ENCODE measurements around the gene DMRTB1. TPM values are rescaled to one million over a fixed set of nuclear protein-coding genes. Genes with fewer than 3 reads are reported as not detected.

DMRTB1 gene
- total and polyA plus RNA-seq, 2 of the 4 experiments (the other 2 are of a cell fraction): not detected

DNA sequence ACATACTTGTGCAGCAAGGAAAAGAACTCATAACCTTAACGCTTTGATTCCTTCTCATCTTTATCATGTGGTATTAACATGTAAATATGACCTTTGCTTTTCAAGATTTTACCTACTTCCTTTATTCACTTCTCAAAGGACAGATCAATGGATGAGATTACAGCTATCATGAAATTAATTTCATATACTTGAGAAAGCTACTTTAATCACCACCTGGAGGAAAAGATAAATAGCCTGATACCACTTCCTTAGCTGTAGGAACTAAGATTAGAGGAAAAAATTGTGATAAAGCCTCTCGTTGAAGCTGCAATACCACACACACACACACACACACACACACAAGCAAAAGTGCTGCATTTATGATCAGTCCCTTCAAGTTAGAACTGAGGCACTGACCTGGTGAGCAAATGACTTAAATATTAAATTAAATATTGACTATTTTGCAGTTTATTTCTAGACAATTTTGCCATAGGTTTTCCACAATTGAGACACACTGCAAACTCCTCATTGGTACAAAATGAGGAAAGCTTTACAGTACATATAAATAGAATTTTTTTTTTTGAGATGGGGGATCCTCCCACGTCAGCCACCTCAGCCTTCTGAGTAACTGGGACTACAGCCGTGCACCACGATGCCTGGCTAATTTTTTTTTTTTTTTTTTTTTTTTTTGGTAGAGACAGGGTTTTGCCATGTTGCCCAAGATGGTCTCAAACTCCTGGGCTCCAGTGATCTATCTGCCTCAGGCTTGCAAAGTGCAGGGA is 27.2 kb upstream of the DMRTB1 start:
- Histone ChIP-seq H3K4me1 (ENCODE audit: control insufficient read depth, insufficient read depth, low read length) (no peaks in the 10 kb centered on the region), H2BK15ac (ENCODE audit: low read depth, low read length) (no peak overlapping the region), H4K5ac (ENCODE audit: low read depth, low read length) (no peak overlapping the region), H3K27me3 (ENCODE audit: control insufficient read depth, insufficient read depth, low read length) (peaks cover 35% of the 10 kb centered on the region), H3K23ac (ENCODE audit: low read depth, low read length) (no peak overlapping the region), H3K9ac (ENCODE audit: low read depth, low read length) (no peak overlapping the region), H3K18ac (ENCODE audit: low read depth, low read length) (no peak overlapping the region), H2AK9ac (replicated peaks; ENCODE audit: low read depth, low read length, poor library complexity) (no peak overlapping the region), H3K14ac (replicated peaks; ENCODE audit: low read depth, low read length) (no peak overlapping the region), H3K56ac (ENCODE audit: extremely low read depth, insufficient read depth, low read length) (no peak overlapping the region), H3K9me1 (ENCODE audit: insufficient read depth, low read length) (no peaks in the 10 kb centered on the region; the same call in 1 of the 2 replicates), H2BK5ac (ENCODE audit: low read depth, low read length, poor library complexity, severe bottlenecking) (no peak overlapping the region), H2BK120ac (ENCODE audit: low read depth, low read length) (no peak overlapping the region), H3K4ac (ENCODE audit: low read depth, low read length) (no peak overlapping the region), H2AK5ac (ENCODE audit: low read depth, low read length) (no peak overlapping the region), H2AFZ (replicated peaks; ENCODE audit: low read length, poor library complexity) (no peak overlapping the region), H3K4me3 (ENCODE audit: insufficient read depth, low read depth, low read length) (no peak overlapping the region), H3K4me2 (ENCODE audit: low read depth, low read length) (no peak overlapping the region), H3K9me3 (ENCODE audit: control insufficient read depth, insufficient read depth, low read length) (peaks cover 3% of the 10 kb centered on the region; the same call in 1 of the 2 replicates), H3K79me1 (ENCODE audit: low read depth in 1 of 2, low read length in 2 of 2) (no peaks in the 10 kb centered on the region), H3K36me3 (ENCODE audit: control insufficient read depth, insufficient read depth, low read length) (no peaks in the 10 kb centered on the region), H2BK20ac (ENCODE audit: low read depth, low read length) (no peak overlapping the region), H4K8ac (ENCODE audit: low read depth in 2 of 2, low read length in 2 of 2) (no peak overlapping the region), H4K91ac (ENCODE audit: insufficient read depth, low read depth, low read length) (no peak overlapping the region), H4K20me1 (ENCODE audit: insufficient read depth, low read length) (no peaks in the 10 kb centered on the region), H3K27ac (ENCODE audit: insufficient read depth, low read length) (no peak overlapping the region)
- ATAC-seq (ENCODE audit: low read depth) (no peak), DNase-seq (no peak)
- intact Hi-C loops (cut with micrococcal nuclease) (no loop called here), in situ Hi-C loops (cut with MboI; ENCODE audit: low sequenced_read_pairs) (no loop called here), dilution Hi-C loops (cut with HindIII; ENCODE audit: low sequenced_read_pairs, unreplicated experiment) (no loop called here)
- no CpG with 5 or more reads among the region's 5 CpGs for WGBS, 2 experiments (ENCODE audit: extremely low coverage in 2 of 2, insufficient read length in 1 of 2)
- no peak for TF ChIP-seq MXI1 (IDR thresholded peaks at IDR 0.05; ENCODE audit: borderline replicate concordance, low read depth, low read length)
- no peak for TF ChIP-seq BHLHE40 (IDR thresholded peaks at IDR 0.05; ENCODE audit: low read depth, low read length)
- TF ChIP-seq, protein P1, sequence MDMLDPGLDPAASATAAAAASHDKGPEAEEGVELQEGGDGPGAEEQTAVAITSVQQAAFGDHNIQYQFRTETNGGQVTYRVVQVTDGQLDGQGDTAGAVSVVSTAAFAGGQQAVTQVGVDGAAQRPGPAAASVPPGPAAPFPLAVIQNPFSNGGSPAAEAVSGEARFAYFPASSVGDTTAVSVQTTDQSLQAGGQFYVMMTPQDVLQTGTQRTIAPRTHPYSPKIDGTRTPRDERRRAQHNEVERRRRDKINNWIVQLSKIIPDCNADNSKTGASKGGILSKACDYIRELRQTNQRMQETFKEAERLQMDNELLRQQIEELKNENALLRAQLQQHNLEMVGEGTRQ (IDR thresholded peaks at IDR 0.05; ENCODE audit: low read depth, low read length): no peak
- no peak for TF ChIP-seq FOS (IDR thresholded peaks at IDR 0.05; ENCODE audit: low read depth, low read length)
- no peak for TF ChIP-seq MAZ (IDR thresholded peaks at IDR 0.05; ENCODE audit: borderline replicate concordance, low read depth, low read length)
- TF ChIP-seq, protein P2, sequence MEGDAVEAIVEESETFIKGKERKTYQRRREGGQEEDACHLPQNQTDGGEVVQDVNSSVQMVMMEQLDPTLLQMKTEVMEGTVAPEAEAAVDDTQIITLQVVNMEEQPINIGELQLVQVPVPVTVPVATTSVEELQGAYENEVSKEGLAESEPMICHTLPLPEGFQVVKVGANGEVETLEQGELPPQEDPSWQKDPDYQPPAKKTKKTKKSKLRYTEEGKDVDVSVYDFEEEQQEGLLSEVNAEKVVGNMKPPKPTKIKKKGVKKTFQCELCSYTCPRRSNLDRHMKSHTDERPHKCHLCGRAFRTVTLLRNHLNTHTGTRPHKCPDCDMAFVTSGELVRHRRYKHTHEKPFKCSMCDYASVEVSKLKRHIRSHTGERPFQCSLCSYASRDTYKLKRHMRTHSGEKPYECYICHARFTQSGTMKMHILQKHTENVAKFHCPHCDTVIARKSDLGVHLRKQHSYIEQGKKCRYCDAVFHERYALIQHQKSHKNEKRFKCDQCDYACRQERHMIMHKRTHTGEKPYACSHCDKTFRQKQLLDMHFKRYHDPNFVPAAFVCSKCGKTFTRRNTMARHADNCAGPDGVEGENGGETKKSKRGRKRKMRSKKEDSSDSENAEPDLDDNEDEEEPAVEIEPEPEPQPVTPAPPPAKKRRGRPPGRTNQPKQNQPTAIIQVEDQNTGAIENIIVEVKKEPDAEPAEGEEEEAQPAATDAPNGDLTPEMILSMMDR (conservative IDR thresholded peaks at IDR 0.05; ENCODE audit: low read depth, low read length): no peak
- no peak for TF ChIP-seq MAFK (IDR thresholded peaks at IDR 0.05; ENCODE audit: low read depth, low read length)
- TF ChIP-seq NFE2L2 (IDR thresholded peaks at IDR 0.05; ENCODE audit: low read depth, low read length): no peak
- no peak for TF ChIP-seq RAD21 (IDR thresholded peaks at IDR 0.05; ENCODE audit: low read length)
- TF ChIP-seq CEBPB (IDR thresholded peaks at IDR 0.05; ENCODE audit: low read depth, low read length): no peak
- POLR2A ChIA-PET (ENCODE audit: unreplicated experiment): no interaction called here
- no TSS peak for BruUV-seq (replicated peaks)
- CTCF ChIA-PET: no interaction called here
